Epithelial cell of proximal tubule (primary cell): Measurements from ENCODE around the gene GKAP1. TPM values are rescaled to one million over a fixed set of nuclear protein-coding genes. Genes with fewer than 3 reads are reported as not detected.
"Not testable (repeated sequence)": the region's sequence is repeated elsewhere in the genome, so short reads cannot be mapped to it uniquely, and the experiment has no call there.

Source experiments
- DNase-seq: peaks from one replicate; pipeline ENCODE4 v3.0.0-alpha.2; 2011; ENCODE audit warnings: low read depth
- H3K4me3 ChIP-seq: 2 replicates; pipeline ENCODE4 v1.5.1; 2011; ENCODE audit warnings: low read depth, mild to moderate bottlenecking, low read length
- total RNA-seq: library from RNA; depleted of rRNA; stranded (reverse); fragments of >200 nt; gene quantifications from 2 replicates; pipeline ENCODE4 v1.2.3, GENCODE V29; 2015
- TF ChIP-seq, protein P1 (sequence below): conservative IDR thresholded peaks from 2 replicates; pipeline ENCODE4 v1.5.1; 2012; ENCODE audit warnings: low read depth, mild to moderate bottlenecking, low read length

GKAP1 gene
- total RNA-seq, 1 donor from 2014 or later = 5.0 TPM

DNA sequence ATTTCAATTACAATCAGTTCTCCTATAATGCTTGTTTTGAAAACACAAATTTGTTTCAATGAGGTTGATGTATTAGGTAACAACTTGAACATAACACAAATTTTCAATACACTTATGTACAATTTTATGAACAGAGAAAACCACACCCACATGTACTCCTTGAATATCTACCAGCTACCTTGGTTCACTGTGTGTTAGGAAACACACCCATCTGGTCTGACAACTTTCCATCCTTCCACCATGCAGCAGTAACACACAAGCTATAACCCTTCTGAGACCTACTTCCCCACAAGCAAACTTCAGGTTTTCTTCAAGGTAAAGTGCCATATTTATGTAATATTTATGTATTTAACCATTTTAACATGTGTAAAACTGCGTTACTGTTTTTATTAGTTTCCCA, 73.4 kb downstream of the GKAP1 start:
- TF ChIP-seq, protein P1, sequence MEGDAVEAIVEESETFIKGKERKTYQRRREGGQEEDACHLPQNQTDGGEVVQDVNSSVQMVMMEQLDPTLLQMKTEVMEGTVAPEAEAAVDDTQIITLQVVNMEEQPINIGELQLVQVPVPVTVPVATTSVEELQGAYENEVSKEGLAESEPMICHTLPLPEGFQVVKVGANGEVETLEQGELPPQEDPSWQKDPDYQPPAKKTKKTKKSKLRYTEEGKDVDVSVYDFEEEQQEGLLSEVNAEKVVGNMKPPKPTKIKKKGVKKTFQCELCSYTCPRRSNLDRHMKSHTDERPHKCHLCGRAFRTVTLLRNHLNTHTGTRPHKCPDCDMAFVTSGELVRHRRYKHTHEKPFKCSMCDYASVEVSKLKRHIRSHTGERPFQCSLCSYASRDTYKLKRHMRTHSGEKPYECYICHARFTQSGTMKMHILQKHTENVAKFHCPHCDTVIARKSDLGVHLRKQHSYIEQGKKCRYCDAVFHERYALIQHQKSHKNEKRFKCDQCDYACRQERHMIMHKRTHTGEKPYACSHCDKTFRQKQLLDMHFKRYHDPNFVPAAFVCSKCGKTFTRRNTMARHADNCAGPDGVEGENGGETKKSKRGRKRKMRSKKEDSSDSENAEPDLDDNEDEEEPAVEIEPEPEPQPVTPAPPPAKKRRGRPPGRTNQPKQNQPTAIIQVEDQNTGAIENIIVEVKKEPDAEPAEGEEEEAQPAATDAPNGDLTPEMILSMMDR = no peak
- no peak for DNase-seq
- no peak overlapping the region for H3K4me3 ChIP-seq

DNA sequence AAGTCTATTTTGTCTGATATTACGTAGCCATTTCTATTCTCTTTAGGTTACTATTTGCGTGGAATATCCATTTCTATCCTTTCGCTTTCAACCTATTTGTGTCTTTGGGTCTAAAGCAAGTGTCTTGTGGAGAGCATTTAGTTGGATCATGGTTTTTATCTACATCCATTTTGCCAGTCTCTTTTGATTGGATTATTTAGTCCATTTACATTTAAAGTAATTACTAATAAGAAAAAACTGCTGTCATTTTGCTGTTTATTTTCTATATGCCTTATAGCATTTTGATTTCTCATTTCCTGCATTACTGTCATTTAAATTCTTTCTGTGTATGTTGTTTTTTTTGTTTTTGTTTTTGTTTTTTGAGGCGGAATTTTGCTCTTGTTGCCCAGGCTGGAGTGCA, 83.8 kb downstream of the GKAP1 start:
- DNase-seq = no peak
- TF ChIP-seq, protein P1 = no peak
- no peak overlapping the region for H3K4me3 ChIP-seq

DNA sequence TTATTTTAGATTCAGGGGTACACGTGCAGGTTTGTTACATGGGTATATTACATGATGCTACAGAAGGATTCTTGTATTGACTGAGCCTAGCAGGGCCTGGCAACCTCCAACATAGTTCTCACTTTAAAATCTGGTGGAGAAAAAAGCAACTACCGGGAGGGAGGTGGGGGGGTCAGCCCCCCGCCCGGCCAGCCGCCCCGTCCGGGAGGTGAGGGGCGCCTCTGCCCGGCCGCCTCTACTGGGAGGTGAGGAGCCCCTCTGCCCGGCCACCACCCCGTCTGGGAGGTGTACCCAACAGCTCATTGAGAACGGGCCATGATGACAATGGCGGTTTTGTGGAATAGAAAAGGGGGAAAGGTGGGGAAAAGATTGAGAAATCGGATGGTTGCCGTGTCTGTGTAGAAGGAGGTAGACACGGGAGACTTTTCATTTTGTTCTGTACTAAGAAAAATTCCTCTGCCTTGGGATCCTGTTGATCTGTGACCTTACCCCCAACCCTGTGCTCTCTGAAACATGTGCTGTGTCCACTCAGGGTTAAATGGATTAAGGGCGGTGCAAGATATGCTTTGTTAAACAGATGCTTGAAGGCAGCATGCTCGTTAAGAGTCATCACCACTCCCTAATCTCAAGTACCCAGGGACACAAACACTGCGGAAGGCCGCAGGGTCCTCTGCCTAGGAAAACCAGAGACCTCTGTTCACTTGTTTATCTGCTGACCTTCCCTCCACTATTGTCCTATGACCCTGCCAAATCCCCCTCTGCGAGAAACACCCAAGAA, 88.8 kb downstream of the GKAP1 start:
- not testable (repeated sequence) for DNase-seq, H3K4me3 ChIP-seq

DNA sequence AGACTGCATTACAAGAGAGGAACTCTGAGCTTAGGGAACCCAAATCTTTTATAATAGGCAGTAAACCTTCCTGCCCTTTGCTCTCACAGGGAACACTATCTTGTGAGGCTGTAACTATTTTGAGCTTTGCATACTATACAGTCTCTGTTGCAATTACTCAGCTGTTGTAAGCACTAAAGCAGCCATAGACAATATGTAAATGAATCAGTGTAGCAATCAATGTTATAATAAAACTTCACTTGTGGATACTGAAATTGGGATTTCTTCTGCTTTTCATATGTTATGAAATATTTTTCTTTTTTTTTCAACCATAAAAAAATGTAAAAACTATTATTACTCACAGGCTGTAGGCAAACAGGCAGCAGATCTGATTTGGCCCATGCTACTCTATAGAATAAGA, 93.1 kb downstream of the GKAP1 start:
- no peak for DNase-seq
- TF ChIP-seq, protein P1 = no peak
- no peak overlapping the region for H3K4me3 ChIP-seq

DNA sequence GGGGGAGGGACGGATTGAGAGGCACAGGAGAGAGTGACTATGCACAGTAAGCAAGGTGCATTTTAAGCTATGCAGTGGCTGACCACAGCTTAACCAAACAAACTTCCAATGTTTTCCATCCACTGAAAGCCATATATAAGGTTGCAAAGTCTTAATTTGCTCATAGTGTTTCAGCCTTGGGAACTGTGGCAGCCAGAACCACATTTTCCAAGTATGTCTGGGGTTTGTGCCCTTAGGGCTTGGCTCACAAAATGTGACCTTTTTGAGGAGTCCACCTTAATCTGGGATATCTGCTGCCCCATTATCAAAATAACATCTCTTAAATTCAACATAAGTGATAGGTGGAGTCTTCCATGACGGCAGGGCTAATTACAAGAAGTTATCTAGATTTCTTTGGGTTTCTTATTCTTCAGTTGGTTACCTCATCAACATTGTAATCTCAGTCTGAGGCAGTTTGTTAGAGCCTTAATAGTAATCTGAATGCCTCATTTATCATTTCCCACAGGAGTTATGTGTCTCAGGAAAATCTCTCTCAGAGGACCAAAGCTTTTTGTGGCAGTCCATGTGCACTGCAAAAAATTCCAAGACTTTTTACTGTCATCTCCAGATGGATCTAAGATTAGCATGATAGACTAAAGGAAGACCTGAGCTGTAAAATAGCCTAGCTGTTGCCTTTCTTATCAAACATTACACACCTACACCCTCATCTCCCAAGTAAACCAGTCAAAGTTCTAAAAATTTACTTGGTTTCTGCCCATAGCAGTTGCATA, 94.7 kb downstream of the GKAP1 start:
- no peak overlapping the region for H3K4me3 ChIP-seq
- no peak for DNase-seq
- TF ChIP-seq, protein P1 = no peak

DNA sequence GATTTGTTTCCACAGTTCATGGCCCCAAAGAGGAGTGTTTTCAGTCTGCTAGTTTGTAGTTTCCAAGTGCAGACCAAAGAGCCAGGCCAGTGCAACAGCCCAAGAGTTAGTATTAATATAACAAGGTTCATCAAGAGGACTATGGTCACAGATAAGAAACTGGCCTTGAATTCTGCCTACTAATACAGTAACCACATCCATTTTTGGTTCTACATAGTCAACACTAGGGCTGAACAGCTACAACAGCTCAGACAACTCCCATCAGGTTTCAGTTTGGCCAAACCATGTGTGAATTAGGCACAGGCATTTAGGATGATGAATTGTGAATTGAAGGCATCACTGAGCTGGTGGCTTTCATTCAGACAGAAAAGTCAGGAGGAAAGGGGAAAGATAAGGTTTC, 96.1 kb downstream of the GKAP1 start:
- no peak overlapping the region for H3K4me3 ChIP-seq
- no peak for DNase-seq
- TF ChIP-seq, protein P1 = no peak

DNA sequence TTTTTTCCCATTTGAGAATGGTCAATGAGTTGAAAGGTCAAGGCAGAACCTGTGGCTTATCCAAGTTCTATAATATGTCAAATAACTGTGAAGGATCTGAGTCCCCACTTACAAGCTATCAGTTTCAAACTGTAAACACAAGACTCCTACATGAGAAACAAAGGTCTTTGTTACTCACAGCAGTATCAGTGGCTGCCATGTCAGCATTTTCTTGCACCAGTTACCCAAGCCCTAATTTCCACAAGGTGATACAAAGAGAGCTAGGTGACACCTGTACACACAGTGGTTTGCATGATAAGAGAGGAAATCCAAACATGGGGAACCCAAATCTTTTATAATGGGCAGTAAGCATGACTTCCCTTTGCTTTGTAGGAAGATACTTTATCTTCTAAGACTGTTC, 101.8 kb downstream of the GKAP1 start:
- DNase-seq = no peak
- TF ChIP-seq, protein P1 = no peak
- no peak overlapping the region for H3K4me3 ChIP-seq
